CD4-positive, alpha-beta T cell treated with Interleukin-4 for 4 hours (primary cell): ENCODE measurements around the gene SGSM1.
"Not testable (repeated sequence)": the region's sequence is repeated elsewhere in the genome, so short reads cannot be mapped to it uniquely, and the experiment has no call there.

Source experiments
- DNase-seq: peaks from one replicate; pipeline ENCODE4 v3.0.0-alpha.2; 2020

The SGSM1 gene

GRCh38 chr22:24809331-24809730, 3.3 kb downstream of the SGSM1 start:
- DNase-seq: no peak

- DNase-seq: no peak
Observed at GRCh38 chr22:24810043-24810749, 4.2 kb downstream of the SGSM1 start.

GRCh38 chr22:24812950-24813775, 7.2 kb downstream of the SGSM1 start:
- DNase-seq: no peak

- DNase-seq: no peak
Observed at GRCh38 chr22:24813861-24814770, 8.1 kb downstream of the SGSM1 start.

GRCh38 chr22:24816806-24817205, 10.8 kb downstream of the SGSM1 start:
- DNase-seq: no peak

GRCh38 chr22:24819487-24819886, 13.5 kb downstream of the SGSM1 start:
- no peak for DNase-seq

- no peak for DNase-seq
Observed at GRCh38 chr22:24819911-24820461, 14.0 kb downstream of the SGSM1 start.

GRCh38 chr22:24822471-24822870, 16.5 kb downstream of the SGSM1 start:
- DNase-seq: no peak

GRCh38 chr22:24823787-24824186, 17.8 kb downstream of the SGSM1 start:
- DNase-seq: no peak

- DNase-seq: no peak
Observed at GRCh38 chr22:24824250-24824649, 18.2 kb downstream of the SGSM1 start.

GRCh38 chr22:24824915-24825314, 18.9 kb downstream of the SGSM1 start:
- no peak for DNase-seq

GRCh38 chr22:24826710-24827285, 20.8 kb downstream of the SGSM1 start:
- no peak for DNase-seq

GRCh38 chr22:24827296-24827695, 21.3 kb downstream of the SGSM1 start:
- DNase-seq: no peak

GRCh38 chr22:24830205-24830979, 24.4 kb downstream of the SGSM1 start:
- no peak for DNase-seq

GRCh38 chr22:24831687-24832086, 25.7 kb downstream of the SGSM1 start:
- DNase-seq: no peak

- DNase-seq: no peak
Observed at GRCh38 chr22:24833881-24834495, 28.0 kb downstream of the SGSM1 start.

- no peak for DNase-seq
Observed at GRCh38 chr22:24834845-24835570, 29.0 kb downstream of the SGSM1 start.

GRCh38 chr22:24836282-24836681, 30.3 kb downstream of the SGSM1 start:
- DNase-seq: no peak

- not testable (repeated sequence) for DNase-seq
Observed at GRCh38 chr22:24837517-24837916, 31.5 kb downstream of the SGSM1 start.

GRCh38 chr22:24841261-24841660, 35.2 kb downstream of the SGSM1 start:
- DNase-seq: no peak

- no peak for DNase-seq
Observed at GRCh38 chr22:24843048-24843447, 37.0 kb downstream of the SGSM1 start.
